NCI-H2081 (cell line): ENCODE data around the gene CDYL2.
"Not testable (repeated sequence)": the region's sequence is repeated elsewhere in the genome, so short reads cannot be mapped to it uniquely, and the experiment has no call there.

ENCODE experiments used
- DNase-seq, 2 experiments: peaks; one replicate each; lab custom pipeline; 2025; lab: John Stamatoyannopoulos, UW

CDYL2 gene

DNA sequence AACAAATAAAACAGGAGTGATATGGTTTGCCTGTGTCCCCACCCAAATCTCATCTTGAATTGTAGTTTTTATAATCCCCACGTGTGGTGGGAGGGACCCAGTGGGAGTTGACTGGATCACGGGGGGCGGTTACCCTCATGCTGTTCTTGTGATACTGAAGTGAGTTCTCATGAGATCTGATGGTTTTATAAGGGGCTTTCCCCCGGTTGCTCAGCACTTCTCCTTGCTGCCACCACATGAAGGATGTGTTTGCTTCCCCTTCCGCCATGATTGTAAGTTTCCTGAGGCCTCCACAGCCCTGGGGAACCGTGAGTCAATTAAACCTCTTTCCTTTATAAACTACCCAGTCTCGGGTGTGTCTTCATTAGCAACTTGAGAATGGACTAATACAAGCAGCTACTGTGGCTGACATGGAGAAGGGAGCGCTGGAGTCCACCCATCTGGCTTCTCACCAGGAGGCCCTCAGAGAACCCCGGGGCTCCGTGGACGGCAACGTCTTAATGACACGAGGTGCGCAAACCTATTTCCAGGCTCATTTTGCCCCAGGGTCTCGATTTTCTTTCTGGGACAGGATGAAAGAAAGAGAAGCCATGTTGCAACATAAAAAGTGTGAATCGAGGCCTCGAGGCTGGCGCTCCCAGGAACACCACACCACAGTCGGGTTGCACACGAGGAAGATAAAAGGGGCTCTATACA lies 134.1 kb downstream of the CDYL2 start:
- no peak for DNase-seq

DNA sequence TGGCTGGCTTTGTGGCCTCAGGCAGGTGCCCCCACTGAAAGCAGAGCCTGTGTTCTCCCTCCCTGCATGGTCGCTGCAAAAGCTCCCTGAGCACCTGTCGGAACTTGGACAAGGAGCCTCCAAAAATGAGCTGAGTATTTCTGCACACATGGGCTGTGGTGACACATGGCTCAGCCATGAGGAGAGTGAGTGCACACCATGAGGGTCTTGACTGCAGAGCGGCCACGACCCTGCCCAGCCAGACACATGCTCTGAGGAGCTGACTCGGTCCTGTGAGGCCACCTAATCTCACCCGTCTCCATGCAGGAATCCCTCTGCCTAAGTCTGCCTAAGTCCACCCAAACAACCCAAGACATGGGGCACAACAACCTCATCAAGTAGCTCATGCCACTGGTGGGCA lies 134.7 kb downstream of the CDYL2 start:
- no peak for DNase-seq

GRCh38 chr16:80667925-80668324 lies 136.5 kb downstream of the CDYL2 start:
- DNase-seq = no peak

DNA sequence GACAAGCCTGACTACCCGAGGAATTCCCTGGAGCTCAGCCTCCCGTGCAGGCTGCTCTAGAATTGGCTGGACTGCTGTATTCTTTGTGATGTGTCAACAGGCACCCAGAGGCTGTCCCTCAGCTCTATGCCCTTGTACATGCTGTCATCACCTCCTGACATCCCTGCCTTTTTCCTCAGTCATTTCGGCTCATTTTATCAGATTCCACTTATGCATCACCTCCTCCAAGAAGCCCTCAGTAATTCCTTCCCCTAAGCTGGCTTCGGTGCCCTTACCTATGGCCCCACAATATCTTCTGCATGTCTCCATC lies 137.2 kb downstream of the CDYL2 start:
- no peak for DNase-seq

DNA sequence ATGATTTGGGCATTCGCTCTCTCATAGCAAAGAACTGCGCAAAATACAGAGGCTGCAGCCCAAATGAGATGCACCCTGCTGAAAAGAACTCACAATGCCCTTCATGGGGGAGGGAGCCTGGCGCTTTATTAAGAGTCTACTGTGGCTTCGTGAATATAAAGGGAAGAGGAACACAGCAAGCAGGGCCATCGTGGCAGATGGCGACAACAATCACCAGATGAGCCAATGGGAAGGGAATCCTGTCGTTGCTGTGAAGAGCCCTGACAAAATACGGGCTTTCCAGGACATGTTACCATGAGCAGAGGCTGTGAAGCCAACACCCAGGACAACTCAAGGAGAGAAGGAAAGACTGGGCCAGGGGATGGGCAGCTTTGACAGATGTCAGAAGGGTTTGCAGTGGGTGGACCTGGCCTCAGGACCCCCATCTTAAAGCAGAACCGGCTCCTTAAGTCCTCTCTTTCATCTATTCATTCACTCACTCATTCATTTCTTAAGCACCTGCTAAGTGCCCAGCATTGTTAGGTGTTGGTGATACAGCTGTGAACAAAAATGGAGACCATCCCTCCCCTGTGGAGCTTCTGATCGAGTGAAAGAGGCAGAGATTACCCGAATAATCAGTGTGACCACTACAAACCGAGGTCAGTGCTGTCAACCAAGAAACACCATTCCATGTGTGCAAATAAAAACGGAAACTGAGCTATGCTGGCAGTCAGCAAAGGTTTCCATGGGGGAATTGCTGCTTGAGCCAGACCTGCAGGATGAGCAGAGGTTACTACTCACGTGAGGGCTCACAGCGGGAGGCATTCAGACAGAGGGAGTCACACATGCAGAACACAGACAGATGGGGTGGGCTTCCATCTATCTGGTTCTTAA lies 137.8 kb downstream of the CDYL2 start:
- no peak for DNase-seq

DNA sequence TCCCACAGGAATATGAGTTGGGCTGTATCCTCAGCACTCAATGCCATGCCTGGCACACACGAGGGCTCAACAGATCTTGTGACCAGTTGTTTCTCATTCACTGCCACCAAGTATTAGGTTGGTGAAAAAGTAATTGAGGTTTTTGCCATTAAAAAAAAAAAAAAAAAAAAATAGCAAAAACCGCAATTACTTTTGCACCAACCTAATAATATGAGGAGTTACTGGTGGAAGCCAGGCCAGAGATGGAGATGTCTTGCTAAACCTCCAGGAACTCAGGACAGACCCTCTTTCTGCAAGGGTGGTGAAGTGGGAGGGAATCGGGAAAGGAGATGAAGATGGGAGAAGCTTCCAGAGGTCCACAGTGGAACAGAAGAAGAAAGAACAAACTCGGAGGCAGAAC lies 139.0 kb downstream of the CDYL2 start:
- no peak for DNase-seq

- no peak for DNase-seq
These were observed 139.6 kb downstream of the CDYL2 start for GRCh38 chr16:80664786-80665185.

GRCh38 chr16:80664226-80664625 lies 140.2 kb downstream of the CDYL2 start:
- no peak for DNase-seq

- no peak for DNase-seq
These were observed 141.3 kb downstream of the CDYL2 start for GRCh38 chr16:80663078-80663477.

DNA sequence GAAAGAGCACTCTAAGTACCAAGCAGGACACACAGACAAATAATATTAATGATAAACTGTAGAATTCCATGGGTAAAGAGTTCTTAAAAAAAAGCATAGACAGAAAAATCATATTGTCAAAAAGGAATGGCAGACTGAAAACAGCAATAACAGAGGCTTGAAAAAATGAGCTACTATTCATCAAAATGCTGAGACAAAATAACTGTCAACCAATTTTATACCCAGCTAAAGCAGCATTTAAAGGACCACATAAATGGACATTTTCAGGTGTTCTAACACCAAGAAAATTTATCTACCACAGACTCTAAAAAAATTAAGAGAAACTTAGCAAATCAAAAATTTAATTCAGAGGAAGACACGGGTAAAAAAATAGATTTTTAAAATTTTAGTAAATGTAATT lies 144.5 kb downstream of the CDYL2 start:
- no peak for DNase-seq

DNA sequence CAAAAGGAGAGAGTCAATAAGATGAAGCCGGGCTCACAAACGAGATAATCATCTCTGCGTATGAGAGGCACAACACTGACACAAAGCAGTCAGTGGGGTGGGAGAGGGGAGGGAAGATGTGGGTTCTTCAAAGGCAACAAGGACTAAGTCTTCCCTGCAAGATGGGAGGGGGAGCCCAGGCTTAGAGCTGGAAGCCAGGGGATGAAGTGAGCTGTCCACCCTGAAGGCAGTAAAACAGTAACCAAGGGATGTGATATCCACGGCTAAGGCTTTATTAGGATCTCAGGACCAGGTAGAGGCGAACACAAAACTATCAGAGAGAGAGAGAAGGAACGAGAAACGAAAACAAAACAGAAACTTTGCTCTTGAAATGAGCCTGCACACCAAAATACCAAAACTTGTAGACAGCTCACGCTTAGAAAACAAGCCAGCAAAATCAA lies 147.7 kb downstream of the CDYL2 start:
- DNase-seq = no peak

- DNase-seq = no peak
These were observed 148.2 kb downstream of the CDYL2 start for GRCh38 chr16:80656161-80656560.

- DNase-seq = no peak
These were observed 148.6 kb downstream of the CDYL2 start for GRCh38 chr16:80655751-80656150.

- no peak for DNase-seq
These were observed 150.1 kb downstream of the CDYL2 start for GRCh38 chr16:80654094-80654862.

DNA sequence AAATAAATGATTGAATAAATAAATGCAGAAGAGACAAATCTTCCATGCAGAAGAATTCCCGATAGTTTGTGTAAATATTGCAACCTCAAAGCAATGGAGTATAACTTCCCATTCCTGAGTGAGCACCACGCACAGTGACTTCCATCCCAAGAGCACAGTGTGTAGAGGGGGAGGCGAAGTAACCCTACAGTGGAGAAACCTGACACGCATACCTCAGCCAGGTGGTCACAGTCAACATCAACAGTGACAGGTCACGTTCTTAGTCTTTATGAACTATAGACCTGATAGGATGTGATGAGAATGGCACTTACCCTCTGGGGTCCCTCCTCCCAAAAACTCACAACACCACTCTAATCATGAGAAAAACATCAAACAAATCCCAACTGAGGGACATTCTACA lies 152.0 kb downstream of the CDYL2 start:
- no peak for DNase-seq

- DNase-seq = not testable (repeated sequence)
These were observed 154.1 kb downstream of the CDYL2 start for GRCh38 chr16:80650281-80650680.

GRCh38 chr16:80640316-80640715 lies 164.1 kb downstream of the CDYL2 start:
- DNase-seq = no peak

DNA sequence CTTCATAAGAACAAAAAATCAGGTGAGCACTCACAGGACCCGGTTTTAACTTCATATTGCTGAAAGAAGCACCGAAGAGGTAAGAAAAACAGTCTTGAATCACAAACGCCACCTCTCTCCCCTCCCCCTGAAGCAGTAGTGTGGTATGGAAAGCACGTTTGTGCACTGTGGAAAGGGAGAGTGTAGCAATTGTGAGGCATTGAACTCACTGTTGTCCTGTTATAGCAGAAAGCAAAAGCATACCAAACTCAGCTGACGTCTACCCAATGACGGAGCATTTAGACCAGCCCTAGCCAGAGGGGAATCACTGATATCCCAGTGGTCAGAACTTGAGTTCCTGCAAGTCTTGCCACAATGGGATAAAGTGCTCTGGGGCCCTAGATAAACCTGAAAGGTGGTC lies 164.8 kb downstream of the CDYL2 start:
- DNase-seq = no peak

GRCh38 chr16:80637621-80638020 lies 166.8 kb downstream of the CDYL2 start:
- no peak for DNase-seq

DNA sequence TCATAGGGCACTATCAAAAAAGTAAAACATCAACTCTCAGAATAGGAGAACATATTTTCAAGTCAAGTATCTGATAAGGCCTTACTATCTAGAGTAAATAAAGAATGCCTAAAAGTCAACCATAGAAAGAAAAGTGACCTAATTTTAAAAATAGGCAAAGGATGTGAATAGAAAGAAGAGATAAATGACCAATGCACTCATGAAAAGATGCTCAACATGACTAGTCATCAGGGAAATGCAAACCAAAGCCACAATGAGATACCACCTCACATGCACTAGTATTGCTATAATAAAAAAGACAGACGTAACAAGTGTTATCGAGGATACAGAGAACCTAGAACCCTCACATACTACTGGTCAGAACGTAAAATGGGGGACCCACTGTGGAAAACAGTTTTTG lies 172.8 kb downstream of the CDYL2 start:
- DNase-seq = no peak

DNA sequence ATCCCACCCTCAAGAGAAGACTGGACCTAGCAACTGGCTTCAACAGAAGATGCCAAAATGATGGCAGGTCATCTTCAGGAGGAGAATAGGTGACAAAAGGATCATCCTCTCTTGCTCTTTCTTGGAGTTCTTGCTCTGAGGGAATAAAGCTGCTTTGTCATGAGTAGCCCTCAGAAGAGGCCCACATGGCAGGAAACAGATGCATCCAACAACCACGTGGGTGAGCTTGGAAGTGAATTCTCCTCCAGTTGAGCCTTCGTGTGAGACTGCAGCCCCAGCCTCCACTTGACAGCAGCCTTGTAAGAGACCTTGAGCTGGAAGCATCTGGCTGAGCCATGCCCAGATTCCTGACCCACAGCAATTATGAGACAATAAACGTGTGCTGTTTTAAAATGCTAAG lies 176.1 kb downstream of the CDYL2 start:
- DNase-seq = no peak

GRCh38 chr16:80627108-80627507 lies 177.3 kb downstream of the CDYL2 start:
- DNase-seq = no peak

GRCh38 chr16:80623376-80623775 lies 181.0 kb downstream of the CDYL2 start:
- no peak for DNase-seq
